Endodermal cell (in vitro differentiated cells): ENCODE measurements around the gene MAPK8IP2. TPM values are rescaled to one million over a fixed set of nuclear protein-coding genes. Genes with fewer than 3 reads are reported as not detected.

Experiments used
- DNase-seq: peaks from one replicate; pipeline ENCODE4 v3.0.0-alpha.2; 2017
- H3K27ac ChIP-seq: 2 replicates; pipeline ENCODE4 v1.5.1; 2013; ENCODE audit warnings: mild to moderate bottlenecking, low read depth, low read length, moderate library complexity
- H3K27me3 ChIP-seq: 2 replicates; pipeline ENCODE4 v1.6.1; 2013; ENCODE audit warnings: mild to moderate bottlenecking, low read length, moderate library complexity; ENCODE audit not compliant: insufficient read depth, control insufficient read depth, poor library complexity, severe bottlenecking
- H3K36me3 ChIP-seq: 2 replicates; pipeline ENCODE4 v1.7.0; 2013; ENCODE audit warnings: mild to moderate bottlenecking, low read length, moderate library complexity; ENCODE audit not compliant: control insufficient read depth, insufficient read depth
- H3K4me1 ChIP-seq: one replicate; pipeline ENCODE4 v1.7.0; 2013; ENCODE audit warnings: low read length; ENCODE audit not compliant: control insufficient read depth, insufficient read depth
- H3K4me3 ChIP-seq: 2 replicates; pipeline ENCODE4 v1.5.1; 2013; ENCODE audit warnings: mild to moderate bottlenecking, low read length, moderate library complexity
- H3K9ac ChIP-seq: 2 replicates; pipeline ENCODE4 v1.6.1; 2013; ENCODE audit warnings: mild to moderate bottlenecking, low read length, moderate library complexity; ENCODE audit not compliant: poor library complexity, severe bottlenecking; ENCODE audit errors: extremely low read depth
- H3K9me3 ChIP-seq: 2 replicates; pipeline ENCODE4 v1.6.1; 2013; ENCODE audit warnings: mild to moderate bottlenecking, low read length, moderate library complexity; ENCODE audit not compliant: control insufficient read depth
- H3K27ac Mint-ChIP-seq: 2 replicates; pipeline ENCODE4 v1.8.0; 2020; ENCODE audit warnings: mixed read lengths
- H3K27me3 Mint-ChIP-seq: 2 replicates; pipeline ENCODE4 v1.8.0; 2021; ENCODE audit warnings: mild to moderate bottlenecking, mixed read lengths; ENCODE audit not compliant: insufficient read depth
- H3K36me3 Mint-ChIP-seq: 2 replicates; pipeline ENCODE4 v1.8.0; 2020; ENCODE audit warnings: low read depth, mixed read lengths
- H3K4me1 Mint-ChIP-seq: 2 replicates; pipeline ENCODE4 v1.8.0; 2020; ENCODE audit warnings: mixed read lengths
- H3K4me3 Mint-ChIP-seq: 2 replicates; pipeline ENCODE4 v1.8.0; 2020; ENCODE audit warnings: mild to moderate bottlenecking, moderate library complexity, mixed read lengths
- H3K9me3 Mint-ChIP-seq: 2 replicates; pipeline ENCODE4 v1.8.0; 2020; ENCODE audit warnings: mild to moderate bottlenecking, mixed read lengths
- WGBS, 2 experiments: methylation state at CpG; one replicate each; pipeline versions ENCODE4 v1.1.5 to v1.1.7; 2013; ENCODE audit warnings: missing lambda C conversion rate in 2 of 2, mixed read lengths in 1 of 2; ENCODE audit not compliant: insufficient coverage in 1 of 2, insufficient read length in 1 of 2; 5-methylcytosine and 5-hydroxymethylcytosine counted together
- total RNA-seq, 2 donors: library from RNA; stranded (reverse); fragmentation: NEBNext Ultra II Directional in 1 of 2; extraction: Animal tissue kit (Norgen Biotek cat#: 25700) in 1 of 2; gene quantifications; 2 replicates in 1 of 2; 3 replicates in 1 of 2; pipeline ENCODE4 v1.2.1, GENCODE V29; 2021
- TF ChIP-seq, protein P1 (sequence below): fragments of 200-600 bp; sonication (generic); conservative IDR thresholded peaks from 2 replicates; pipeline ENCODE4 v1.5.0; 2021; ENCODE audit warnings: antibody characterized with exemption, mild to moderate bottlenecking

MAPK8IP2 gene
- total RNA-seq, 2 donors from 2014 or later: 1.2 to 1.4 TPM

DNA sequence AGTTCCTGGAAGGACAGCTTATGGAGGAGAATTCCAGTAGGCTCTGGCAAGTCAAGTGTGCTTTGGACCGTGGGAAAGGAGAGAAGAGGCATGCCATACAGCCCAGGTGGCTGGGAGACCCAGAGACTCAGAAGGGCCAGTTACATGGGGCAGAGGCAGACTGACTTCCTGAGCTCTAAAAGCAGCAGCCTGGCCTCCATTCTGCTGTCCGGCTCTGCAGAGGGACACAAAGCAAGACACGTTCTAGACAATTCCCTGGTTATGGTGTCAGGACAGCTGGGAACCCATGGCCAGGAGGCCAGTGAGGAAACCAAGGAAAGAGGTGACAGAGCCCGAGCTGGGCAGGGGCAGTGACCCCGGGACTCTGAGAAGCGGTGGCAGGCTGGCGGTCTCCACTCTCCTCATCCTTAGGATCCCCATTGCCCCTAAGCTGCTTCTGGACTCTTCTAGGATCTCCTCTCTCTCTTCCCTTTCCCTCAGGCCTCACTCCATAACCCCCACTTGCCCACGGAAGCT is 25.1 kb upstream of the MAPK8IP2 start:
- DNase-seq: no peak
- no peaks in the 10 kb centered on the region for H3K4me1 Mint-ChIP-seq
- no peaks in the 10 kb centered on the region for H3K4me1 ChIP-seq
- no peaks in the 10 kb centered on the region for H3K9me3 ChIP-seq
- peak overlapping the region; percentile 26 for H3K27ac Mint-ChIP-seq
- no peaks in the 10 kb centered on the region for H3K27me3 Mint-ChIP-seq
- H3K27me3 ChIP-seq: no peaks in the 10 kb centered on the region
- TF ChIP-seq, protein P1, sequence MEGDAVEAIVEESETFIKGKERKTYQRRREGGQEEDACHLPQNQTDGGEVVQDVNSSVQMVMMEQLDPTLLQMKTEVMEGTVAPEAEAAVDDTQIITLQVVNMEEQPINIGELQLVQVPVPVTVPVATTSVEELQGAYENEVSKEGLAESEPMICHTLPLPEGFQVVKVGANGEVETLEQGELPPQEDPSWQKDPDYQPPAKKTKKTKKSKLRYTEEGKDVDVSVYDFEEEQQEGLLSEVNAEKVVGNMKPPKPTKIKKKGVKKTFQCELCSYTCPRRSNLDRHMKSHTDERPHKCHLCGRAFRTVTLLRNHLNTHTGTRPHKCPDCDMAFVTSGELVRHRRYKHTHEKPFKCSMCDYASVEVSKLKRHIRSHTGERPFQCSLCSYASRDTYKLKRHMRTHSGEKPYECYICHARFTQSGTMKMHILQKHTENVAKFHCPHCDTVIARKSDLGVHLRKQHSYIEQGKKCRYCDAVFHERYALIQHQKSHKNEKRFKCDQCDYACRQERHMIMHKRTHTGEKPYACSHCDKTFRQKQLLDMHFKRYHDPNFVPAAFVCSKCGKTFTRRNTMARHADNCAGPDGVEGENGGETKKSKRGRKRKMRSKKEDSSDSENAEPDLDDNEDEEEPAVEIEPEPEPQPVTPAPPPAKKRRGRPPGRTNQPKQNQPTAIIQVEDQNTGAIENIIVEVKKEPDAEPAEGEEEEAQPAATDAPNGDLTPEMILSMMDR: no peak
- H3K4me3 ChIP-seq: no peak overlapping the region
- 90 to 96% methylated on average over 4 to 8 of the region's 8 CpGs for WGBS, 2 experiments
- H3K9ac ChIP-seq: no peak overlapping the region
- H3K36me3 Mint-ChIP-seq: peaks cover 46% of the 10 kb centered on the region
- peaks cover 73% of the 10 kb centered on the region for H3K36me3 ChIP-seq
- H3K27ac ChIP-seq: no peak overlapping the region
- no peak overlapping the region for H3K4me3 Mint-ChIP-seq
- H3K9me3 Mint-ChIP-seq: no peaks in the 10 kb centered on the region

DNA sequence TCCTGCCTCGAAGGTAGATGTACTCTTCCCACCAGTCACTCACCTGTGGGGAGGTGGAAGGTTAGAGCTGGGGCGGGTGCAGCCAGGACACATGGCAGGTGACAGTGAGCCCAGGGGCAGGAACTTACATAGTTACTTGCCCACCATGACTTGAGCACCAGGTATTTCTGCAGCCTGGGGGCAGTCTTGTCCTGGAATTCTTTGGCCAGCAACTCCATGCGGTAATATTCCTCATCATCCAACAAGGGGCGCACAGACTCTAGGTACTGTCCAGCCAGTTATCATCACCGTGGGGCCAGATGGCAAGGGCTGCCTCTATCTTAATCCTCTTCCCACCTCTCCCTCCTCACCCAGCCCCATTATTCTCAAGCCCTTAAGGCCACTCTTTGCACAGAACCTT is 24.5 kb upstream of the MAPK8IP2 start:
- no peak overlapping the region for H3K27ac ChIP-seq
- H3K4me3 ChIP-seq: no peak overlapping the region
- H3K9ac ChIP-seq: no peak overlapping the region
- TF ChIP-seq, protein P1: peak; percentile 66
- H3K27ac Mint-ChIP-seq: no peak overlapping the region
- no peak overlapping the region for H3K4me3 Mint-ChIP-seq
- no peaks in the 10 kb centered on the region for H3K4me1 ChIP-seq
- H3K4me1 Mint-ChIP-seq: no peaks in the 10 kb centered on the region
- WGBS, 2 experiments: 80 to 82% methylated on average over 3 to 5 of the region's 5 CpGs
- peaks cover 68% of the 10 kb centered on the region for H3K36me3 ChIP-seq
- peak; percentile 70 for DNase-seq
- no peaks in the 10 kb centered on the region for H3K27me3 Mint-ChIP-seq
- no peaks in the 10 kb centered on the region for H3K9me3 Mint-ChIP-seq
- H3K9me3 ChIP-seq: no peaks in the 10 kb centered on the region
- peaks cover 42% of the 10 kb centered on the region for H3K36me3 Mint-ChIP-seq
- no peaks in the 10 kb centered on the region for H3K27me3 ChIP-seq

DNA sequence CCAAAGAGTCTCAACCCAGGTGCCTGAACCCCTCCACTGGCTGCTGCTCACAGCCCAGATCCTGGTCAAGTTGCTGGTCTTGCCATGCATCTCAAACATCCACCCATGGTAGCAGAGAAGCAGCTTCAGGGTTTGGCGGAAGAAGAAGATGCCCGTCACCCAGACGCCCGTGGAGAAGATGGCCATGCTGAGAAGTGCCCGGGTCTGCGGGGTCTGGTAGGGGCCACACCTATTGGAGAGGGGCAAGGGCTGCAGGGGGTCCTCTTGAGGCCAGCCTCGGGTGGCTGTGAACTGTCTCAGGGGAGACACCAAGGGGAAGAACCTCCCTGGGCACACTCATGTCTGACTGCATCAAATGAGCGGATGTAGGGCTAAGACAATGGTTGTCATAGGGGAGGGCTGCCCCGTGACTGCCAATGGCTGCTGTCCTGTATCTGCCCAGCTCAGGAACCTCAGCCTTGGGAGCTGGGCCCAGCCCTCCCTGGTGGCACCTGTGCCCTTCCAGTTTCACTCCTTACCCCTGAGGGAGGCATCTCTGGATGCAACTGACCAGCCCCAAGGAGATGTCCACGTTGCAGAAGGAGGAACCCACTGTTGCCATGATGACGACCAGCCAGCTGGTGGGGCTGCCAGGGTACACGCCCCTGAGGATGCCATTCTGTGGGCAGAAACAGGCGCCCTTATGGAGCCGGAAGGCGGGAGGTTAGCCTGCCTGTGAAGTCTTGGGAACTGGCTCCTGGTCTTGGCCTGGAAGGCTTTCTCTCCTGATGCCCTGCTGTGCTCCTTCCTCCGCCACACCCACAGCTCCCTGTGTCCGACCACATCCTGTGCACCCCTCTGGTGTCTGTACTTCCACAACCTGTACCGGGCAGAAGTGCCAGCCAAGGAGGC is 23.5 kb upstream of the MAPK8IP2 start:
- no peaks in the 10 kb centered on the region for H3K9me3 ChIP-seq
- Mint-ChIP-seq H3K4me1 (no peaks in the 10 kb centered on the region), H3K36me3 (peaks cover 36% of the 10 kb centered on the region), H3K27me3 (no peaks in the 10 kb centered on the region), H3K9me3 (no peaks in the 10 kb centered on the region), H3K4me3 (no peak overlapping the region), H3K27ac (no peak overlapping the region)
- WGBS, 2 experiments: 94 to 97% methylated on average over 12 to 18 of the region's 18 CpGs
- DNase-seq: no peak
- no peak overlapping the region for H3K9ac ChIP-seq
- H3K4me1 ChIP-seq: peaks cover 3% of the 10 kb centered on the region
- H3K4me3 ChIP-seq: no peak overlapping the region
- TF ChIP-seq, protein P1: no peak
- no peaks in the 10 kb centered on the region for H3K27me3 ChIP-seq
- peaks cover 58% of the 10 kb centered on the region for H3K36me3 ChIP-seq
- no peak overlapping the region for H3K27ac ChIP-seq
